Measurements from ENCODE around the gene ZNF555.

The ZNF555 gene

GRCh38 chr19:2824129-2824528 is 17.1 kb upstream of the ZNF555 start:
- DNase-seq (ENCODE audit: low read depth) = no peak

GRCh38 chr19:2827022-2827421 is 14.3 kb upstream of the ZNF555 start:
- DNase-seq (ENCODE audit: low read depth) = no peak

GRCh38 chr19:2827840-2828489 is 13.3 kb upstream of the ZNF555 start:
- no peak for DNase-seq (ENCODE audit: low read depth)

GRCh38 chr19:2834294-2834871 is 6.9 kb upstream of the ZNF555 start:
- DNase-seq (ENCODE audit: low read depth) = no peak

GRCh38 chr19:2837430-2837829 is 3.8 kb upstream of the ZNF555 start:
- DNase-seq (ENCODE audit: low read depth) = no peak

GRCh38 chr19:2841855-2842574 is 740 bp downstream of the ZNF555 start:
- DNase-seq (ENCODE audit: low read depth) = no peak

- DNase-seq (ENCODE audit: low read depth) = no peak
Observed at GRCh38 chr19:2845107-2845506, 3.8 kb downstream of the ZNF555 start.

- no peak for DNase-seq (ENCODE audit: low read depth)
Observed at GRCh38 chr19:2846180-2846894, 5.1 kb downstream of the ZNF555 start.

DNA sequence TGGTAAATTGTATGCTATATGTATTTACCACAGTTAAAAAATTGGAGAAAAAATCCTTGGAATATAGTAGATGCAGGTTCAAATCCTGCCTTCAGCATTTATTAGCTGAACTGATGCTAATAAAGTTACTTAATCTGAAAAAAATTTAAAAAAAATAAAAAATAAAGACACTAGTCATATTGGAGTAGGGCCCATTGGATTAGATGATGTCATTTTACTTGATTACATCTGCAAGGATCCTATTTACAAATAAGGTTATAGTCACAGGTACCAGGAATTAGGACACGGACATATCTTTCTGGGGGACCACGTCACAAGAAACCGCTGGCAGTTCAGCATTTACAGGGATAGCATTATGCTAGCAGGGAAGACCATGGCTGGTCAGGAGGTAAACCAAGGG is 6.2 kb downstream of the ZNF555 start:
- no peak for DNase-seq (ENCODE audit: low read depth)

DNA sequence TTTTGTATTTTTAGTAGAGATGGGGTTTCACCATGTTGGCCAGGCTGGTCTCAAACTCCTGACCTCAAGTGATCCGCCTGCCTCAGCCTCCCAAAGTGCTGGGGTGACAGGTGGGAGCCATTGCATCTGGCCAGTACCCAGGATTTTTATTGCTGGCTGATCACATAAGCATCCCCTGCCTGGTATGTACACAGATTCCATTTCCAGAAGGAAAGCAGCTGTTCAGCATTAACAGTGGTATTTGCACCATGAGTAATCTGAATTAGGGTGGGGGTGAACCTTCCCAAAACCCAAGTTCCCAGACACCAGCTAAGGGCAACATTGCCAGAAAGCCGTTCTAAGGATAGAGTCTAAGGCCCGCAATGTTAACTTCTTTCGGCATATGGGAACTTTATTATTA is 7.3 kb downstream of the ZNF555 start:
- DNase-seq (ENCODE audit: low read depth) = no peak

- no peak for DNase-seq (ENCODE audit: low read depth)
Observed at GRCh38 chr19:2850256-2850925, 9.1 kb downstream of the ZNF555 start.

- DNase-seq (ENCODE audit: low read depth) = no peak
Observed at GRCh38 chr19:2852598-2852997, 11.3 kb downstream of the ZNF555 start.

DNA sequence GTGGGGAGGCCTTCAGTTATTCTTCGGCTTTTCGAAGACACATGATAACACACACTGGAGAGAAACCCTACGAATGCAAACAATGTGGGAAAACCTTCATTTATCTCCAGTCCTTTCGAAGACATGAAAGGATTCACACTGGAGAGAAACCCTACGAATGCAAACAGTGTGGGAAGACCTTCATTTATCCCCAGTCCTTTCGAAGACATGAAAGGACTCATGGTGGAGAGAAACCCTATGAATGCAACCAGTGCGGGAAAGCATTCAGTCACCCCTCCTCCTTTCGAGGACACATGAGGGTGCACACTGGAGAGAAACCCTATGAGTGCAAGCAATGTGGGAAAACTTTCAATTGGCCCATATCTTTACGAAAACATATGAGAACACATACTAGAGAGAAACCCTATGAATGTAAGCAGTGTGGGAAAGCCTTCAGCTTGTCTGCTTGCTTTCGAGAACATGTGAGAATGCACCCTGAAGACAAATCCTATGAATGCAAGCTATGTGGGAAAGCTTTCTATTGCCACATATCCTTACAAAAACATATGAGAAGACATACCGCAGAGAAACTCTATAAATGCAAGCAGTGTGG is 11.8 kb downstream of the ZNF555 start:
- no peak for DNase-seq (ENCODE audit: low read depth)

- no peak for DNase-seq (ENCODE audit: low read depth)
Observed at GRCh38 chr19:2854849-2855248, 13.6 kb downstream of the ZNF555 start.

DNA sequence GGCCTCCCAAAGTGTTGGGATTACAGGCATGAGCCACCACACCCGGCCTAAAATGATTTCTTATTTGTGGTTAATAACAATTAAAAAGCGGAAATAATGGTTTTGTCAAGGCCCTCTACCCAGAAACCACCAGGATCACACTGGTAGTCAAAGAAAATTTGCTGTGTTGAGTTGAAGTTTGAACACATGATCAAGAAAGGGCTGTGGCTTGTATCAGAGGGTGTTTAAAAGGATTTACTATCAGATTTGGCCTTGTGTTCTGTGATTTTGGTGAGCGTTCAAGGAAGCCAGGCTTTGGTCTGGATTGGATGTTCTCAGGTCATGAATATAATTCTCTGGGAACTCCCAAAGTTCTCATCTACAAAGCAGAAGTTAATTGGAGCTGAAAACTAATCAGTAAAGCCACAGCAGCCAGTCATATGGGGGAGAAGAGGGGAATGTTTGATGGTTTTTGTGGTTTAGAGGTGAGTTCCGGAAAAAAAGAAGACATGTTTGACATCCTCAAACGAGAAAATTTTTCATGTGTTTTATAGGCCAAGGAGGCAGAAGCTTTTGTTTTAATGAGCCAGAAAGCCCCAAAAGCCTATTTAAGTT is 15.3 kb downstream of the ZNF555 start:
- no peak for DNase-seq (ENCODE audit: low read depth)

GRCh38 chr19:2858864-2859263 is 17.6 kb downstream of the ZNF555 start:
- no peak for DNase-seq (ENCODE audit: low read depth)

DNA sequence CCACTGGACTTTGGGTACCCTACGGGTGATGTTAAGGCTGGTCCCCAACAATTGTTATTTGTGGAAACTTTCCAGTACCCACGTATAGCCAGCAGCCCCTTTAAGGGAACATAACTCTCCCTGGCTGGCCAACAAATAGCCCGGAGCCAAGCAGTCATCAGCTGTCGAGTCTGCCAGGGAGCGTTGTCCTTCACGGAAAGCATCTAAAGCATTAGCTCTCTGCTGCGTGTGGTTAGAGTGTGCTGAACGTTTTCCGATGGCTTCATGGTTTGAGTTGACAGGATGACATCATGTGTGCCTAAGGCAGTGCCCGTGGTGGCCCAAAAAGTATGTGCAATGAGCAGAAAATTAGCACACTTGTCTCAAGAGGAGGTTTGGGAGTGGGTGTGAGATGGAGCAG is 22.5 kb downstream of the ZNF555 start:
- DNase-seq (ENCODE audit: low read depth) = no peak

DNA sequence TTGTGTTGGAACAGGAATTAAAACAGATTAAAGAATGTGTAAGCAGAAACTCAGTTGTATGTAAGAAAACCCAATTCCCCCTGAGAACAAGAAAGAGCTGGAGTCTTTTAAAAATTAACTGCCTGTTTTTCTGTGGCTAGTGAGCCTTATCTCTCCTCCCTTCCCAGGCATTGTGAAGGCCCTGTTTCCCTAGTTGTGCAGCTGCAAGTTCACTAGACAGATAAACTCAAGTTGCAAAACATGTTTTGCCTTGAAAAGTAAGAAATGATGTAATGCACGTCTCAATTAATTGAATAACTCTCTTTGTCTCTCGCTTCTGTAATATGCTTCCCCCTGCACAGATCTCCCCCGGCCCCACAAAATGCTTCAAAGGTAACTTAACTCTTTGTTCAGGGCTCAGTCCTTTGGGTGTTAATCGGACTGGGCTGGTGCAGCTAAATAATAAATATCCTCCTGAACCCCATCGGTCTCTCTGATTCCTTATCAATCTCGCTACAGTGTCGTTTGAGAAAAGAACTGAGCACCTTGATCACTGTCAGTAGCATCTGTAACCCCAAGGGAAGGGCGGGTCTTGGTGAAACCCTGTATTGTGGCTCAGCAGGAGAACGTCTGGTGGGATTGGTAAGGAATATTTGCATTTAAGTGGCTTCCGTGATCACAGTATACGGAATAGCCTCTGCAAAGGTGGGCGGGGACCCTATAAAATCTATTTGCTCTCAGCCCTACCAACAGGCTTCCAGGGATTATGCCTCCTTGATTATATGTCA is 24.2 kb downstream of the ZNF555 start:
- no peak for DNase-seq (ENCODE audit: low read depth)

DNA sequence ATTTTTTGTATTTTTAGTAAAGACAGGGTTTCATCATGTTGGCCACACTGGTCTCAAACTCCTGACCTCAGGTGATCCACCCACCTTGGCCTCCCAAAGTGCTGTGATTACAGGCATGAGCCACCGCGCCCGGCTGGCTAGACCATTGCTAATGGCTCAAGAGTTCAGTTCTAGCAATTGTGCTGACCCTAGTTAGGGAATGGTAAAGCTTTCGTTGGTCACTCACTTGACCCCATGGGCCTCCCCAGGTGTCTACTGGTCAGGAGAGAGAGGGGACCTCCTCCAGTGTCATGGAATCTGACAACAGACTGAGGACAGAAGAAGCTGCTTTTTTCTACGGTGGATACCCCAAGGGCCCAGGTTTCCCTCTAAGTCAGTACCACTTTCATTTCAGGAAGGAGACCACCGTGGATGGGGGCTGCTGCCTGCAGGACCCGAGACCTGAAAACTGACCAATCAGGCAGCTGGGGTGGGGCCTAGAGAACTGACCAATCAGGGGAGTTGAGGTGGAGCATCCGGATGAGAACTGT is 25.3 kb downstream of the ZNF555 start:
- DNase-seq (ENCODE audit: low read depth) = no peak

All from activated T-cell treated with anti-CD3 and anti-CD28 coated beads for 1 hour (primary cell).